Mesendoderm (in vitro differentiated cells): ENCODE data around the gene RNF38.
"Not testable (repeated sequence)": the region's sequence is repeated elsewhere in the genome, so short reads cannot be mapped to it uniquely, and the experiment has no call there.

Experiments
- DNase-seq: peaks from one replicate; pipeline ENCODE4 v3.0.0; 2013
- H2AK5ac ChIP-seq: 2 replicates; pipeline ENCODE4 v1.6.1; 2013; ENCODE audit warnings: low read length, inconsistent platforms
- H2BK120ac ChIP-seq: 2 replicates; pipeline ENCODE4 v1.6.1; 2013; ENCODE audit warnings: low read depth, mild to moderate bottlenecking, low read length, moderate library complexity, mixed read lengths
- H2BK15ac ChIP-seq: replicated peaks from 2 replicates; pipeline ENCODE4 v1.6.1; 2013; ENCODE audit warnings: low read depth, mild to moderate bottlenecking, moderate library complexity
- H2BK5ac ChIP-seq: 2 replicates; pipeline ENCODE4 v1.6.1; 2013; ENCODE audit warnings: low read length, inconsistent platforms
- H3K18ac ChIP-seq: 2 replicates; pipeline ENCODE4 v1.6.1; 2013; ENCODE audit warnings: mild to moderate bottlenecking, low read length, mixed read lengths
- H3K23ac ChIP-seq: one replicate; pipeline ENCODE4 v1.6.1; 2013; ENCODE audit warnings: low read length
- H3K27ac ChIP-seq: 2 replicates; pipeline ENCODE4 v1.5.1; 2013; ENCODE audit warnings: low read depth, mild to moderate bottlenecking, inconsistent platforms, low read length, moderate library complexity
- H3K27me3 ChIP-seq: 2 replicates; pipeline ENCODE4 v1.6.1; 2013; ENCODE audit warnings: low read length, control low read depth, mild to moderate bottlenecking, inconsistent platforms; ENCODE audit not compliant: insufficient read depth, poor library complexity
- H3K36me3 ChIP-seq: 2 replicates; pipeline ENCODE4 v1.6.1; 2013; ENCODE audit warnings: low read length, inconsistent platforms; ENCODE audit not compliant: control insufficient read depth, insufficient read depth
- H3K4ac ChIP-seq: one replicate; pipeline ENCODE4 v1.6.1; 2013; ENCODE audit warnings: low read depth, mild to moderate bottlenecking, low read length, moderate library complexity
- H3K4me1 ChIP-seq: 2 replicates; pipeline ENCODE4 v1.6.1; 2013; ENCODE audit warnings: low read depth, low read length, inconsistent platforms; ENCODE audit not compliant: control insufficient read depth
- H3K4me2 ChIP-seq: 2 replicates; pipeline ENCODE4 v1.6.1; 2013; ENCODE audit warnings: low read length
- H3K4me3 ChIP-seq: 2 replicates; pipeline ENCODE4 v1.5.1; 2013; ENCODE audit warnings: mild to moderate bottlenecking, low read length
- H3K56ac ChIP-seq: one replicate; pipeline ENCODE4 v1.6.1; 2013; ENCODE audit warnings: low read length
- H3K79me1 ChIP-seq: 2 replicates; pipeline ENCODE4 v1.6.1; 2013; ENCODE audit warnings: low read length, inconsistent platforms
- H3K79me2 ChIP-seq: 2 replicates; pipeline ENCODE4 v1.6.1; 2013; ENCODE audit warnings: mild to moderate bottlenecking, low read length; ENCODE audit not compliant: control insufficient read depth, insufficient read depth
- H3K9ac ChIP-seq: 2 replicates; pipeline ENCODE4 v1.6.1; 2013; ENCODE audit warnings: low read length, inconsistent platforms
- H4K5ac ChIP-seq: one replicate; pipeline ENCODE4 v1.6.1; 2013; ENCODE audit warnings: low read length
- H4K8ac ChIP-seq: one replicate; pipeline ENCODE4 v1.6.1; 2013; ENCODE audit warnings: low read depth, mild to moderate bottlenecking, control low read depth, low read length, moderate library complexity
- WGBS: extraction: QIAGEN DNeasy Blood & Tissue Kit; methylation state at CpG from one replicate; pipeline ENCODE4 v1.1.7; 2013; ENCODE audit warnings: low lambda C conversion rate, missing lambda C conversion rate; ENCODE audit not compliant: insufficient coverage; ENCODE audit errors: extremely low coverage; 5-methylcytosine and 5-hydroxymethylcytosine counted together

Gene RNF38

DNA sequence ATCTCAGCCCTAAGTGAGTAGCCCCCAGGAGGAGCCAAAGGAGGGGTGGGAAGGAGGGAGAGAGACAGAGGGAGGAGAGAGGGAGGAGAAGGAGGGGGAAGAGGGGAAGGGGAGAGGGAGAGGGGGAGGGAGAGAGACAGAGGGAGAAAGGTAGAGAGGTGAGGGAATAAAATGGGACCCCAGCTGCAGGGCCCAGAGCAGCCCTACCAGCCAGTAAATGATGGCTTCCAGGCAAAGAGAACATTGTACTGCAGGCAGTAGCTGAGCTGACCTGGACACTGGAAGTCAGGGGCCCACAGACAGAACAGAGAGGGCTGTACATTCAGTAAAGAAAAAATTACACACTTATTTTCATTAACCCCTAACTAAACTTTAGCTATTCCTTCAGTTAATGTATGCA, 84.0 kb downstream of the RNF38 start:
- H3K27ac ChIP-seq = no peak overlapping the region
- no peak overlapping the region for H2BK120ac ChIP-seq
- H3K9ac ChIP-seq = no peak overlapping the region
- H2BK15ac ChIP-seq = no peak overlapping the region
- H3K18ac ChIP-seq = no peak overlapping the region
- peaks cover 4% of the 10 kb centered on the region for H3K4me1 ChIP-seq
- H4K5ac ChIP-seq = no peak overlapping the region
- H2AK5ac ChIP-seq = no peak overlapping the region
- no peak overlapping the region for H3K56ac ChIP-seq
- H3K79me2 ChIP-seq = no peaks in the 10 kb centered on the region
- no peak overlapping the region for H3K4me3 ChIP-seq
- H3K4ac ChIP-seq = no peak overlapping the region
- H3K23ac ChIP-seq = no peak overlapping the region
- no peak overlapping the region for H2BK5ac ChIP-seq
- no peaks in the 10 kb centered on the region for H3K27me3 ChIP-seq
- H3K36me3 ChIP-seq = no peaks in the 10 kb centered on the region
- H3K4me2 ChIP-seq = no peak overlapping the region
- no peak overlapping the region for H4K8ac ChIP-seq
- no peaks in the 10 kb centered on the region for H3K79me1 ChIP-seq
- DNase-seq = no peak

GRCh38 chr9:36315283-36315682, 84.8 kb downstream of the RNF38 start:
- no peak for DNase-seq
- Histone ChIP-seq H2AK5ac (no peak overlapping the region), H3K27ac (no peak overlapping the region), H4K5ac (no peak overlapping the region), H3K23ac (no peak overlapping the region), H3K56ac (no peak overlapping the region), H3K79me1 (no peaks in the 10 kb centered on the region), H3K18ac (no peak overlapping the region), H3K36me3 (no peaks in the 10 kb centered on the region), H4K8ac (no peak overlapping the region), H3K4me1 (peaks cover 4% of the 10 kb centered on the region), H2BK5ac (no peak overlapping the region), H3K79me2 (no peaks in the 10 kb centered on the region), H3K4me3 (no peak overlapping the region), H2BK120ac (no peak overlapping the region), H2BK15ac (no peak overlapping the region), H3K4me2 (no peak overlapping the region), H3K4ac (no peak overlapping the region), H3K27me3 (no peaks in the 10 kb centered on the region), H3K9ac (no peak overlapping the region)
- WGBS = no CpG with 5 or more reads among the region's 3 CpGs

GRCh38 chr9:36314740-36315139, 85.3 kb downstream of the RNF38 start:
- H3K18ac ChIP-seq = no peak overlapping the region
- H3K4me3 ChIP-seq = no peak overlapping the region
- peaks cover 4% of the 10 kb centered on the region for H3K4me1 ChIP-seq
- H2AK5ac ChIP-seq = no peak overlapping the region
- H3K4me2 ChIP-seq = no peak overlapping the region
- no peak overlapping the region for H4K5ac ChIP-seq
- H3K9ac ChIP-seq = no peak overlapping the region
- WGBS = no CpG with 5 or more reads among the region's 2 CpGs
- no peaks in the 10 kb centered on the region for H3K79me1 ChIP-seq
- H3K27me3 ChIP-seq = no peaks in the 10 kb centered on the region
- no peak overlapping the region for H4K8ac ChIP-seq
- no peak overlapping the region for H2BK5ac ChIP-seq
- H3K23ac ChIP-seq = no peak overlapping the region
- H3K4ac ChIP-seq = no peak overlapping the region
- no peak overlapping the region for H3K27ac ChIP-seq
- no peak overlapping the region for H2BK120ac ChIP-seq
- H2BK15ac ChIP-seq = no peak overlapping the region
- H3K56ac ChIP-seq = no peak overlapping the region
- no peaks in the 10 kb centered on the region for H3K36me3 ChIP-seq
- no peaks in the 10 kb centered on the region for H3K79me2 ChIP-seq
- no peak for DNase-seq

DNA sequence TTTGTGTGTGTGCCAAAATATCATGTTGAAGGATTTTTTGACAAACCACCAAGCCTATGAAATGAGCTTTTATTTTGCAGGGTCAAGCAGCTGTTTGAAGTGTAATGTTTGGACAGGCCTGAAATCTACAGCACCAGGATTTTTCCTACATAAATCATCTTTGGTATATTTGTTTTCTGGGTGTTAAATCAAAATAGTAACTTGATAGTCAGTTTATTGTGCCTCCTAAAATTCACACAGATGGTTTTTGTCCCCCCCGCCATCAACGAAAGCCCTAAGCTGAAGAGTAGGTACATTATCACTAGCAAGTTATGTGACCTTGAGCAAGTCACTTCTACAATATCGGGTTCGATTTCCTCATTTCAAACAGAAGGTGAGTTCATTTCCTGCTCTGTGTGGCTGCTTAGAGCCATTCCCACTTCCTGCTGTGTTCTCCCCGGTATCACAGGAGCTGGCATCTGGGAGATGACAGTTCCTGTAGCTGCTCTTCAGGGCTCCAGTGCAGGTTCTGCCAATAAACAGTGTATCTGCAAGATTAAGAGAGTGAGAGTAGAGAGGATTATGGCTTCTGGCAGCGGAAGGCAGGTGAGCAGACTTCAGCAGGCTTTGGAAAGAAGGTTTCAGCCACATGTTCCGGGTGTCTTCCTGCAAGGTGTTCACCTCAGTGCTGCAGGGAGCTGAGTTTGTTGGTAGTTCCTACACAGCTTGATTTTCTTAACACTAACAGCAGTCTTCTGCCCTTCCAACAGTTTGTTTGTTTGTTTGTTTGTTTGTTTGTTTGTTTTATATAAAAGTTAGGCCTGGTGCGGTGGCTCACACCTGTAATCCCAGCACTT, 93.4 kb downstream of the RNF38 start:
- Histone ChIP-seq H3K4me1 (no peaks in the 10 kb centered on the region), H4K8ac (no peak overlapping the region), H3K4me2 (no peak overlapping the region), H3K9ac (no peak overlapping the region), H2BK15ac (no peak overlapping the region), H3K4ac (no peak overlapping the region), H3K79me1 (no peaks in the 10 kb centered on the region), H3K79me2 (no peaks in the 10 kb centered on the region), H2BK5ac (no peak overlapping the region), H3K36me3 (no peaks in the 10 kb centered on the region), H3K18ac (no peak overlapping the region), H4K5ac (no peak overlapping the region), H3K27me3 (no peaks in the 10 kb centered on the region), H2AK5ac (no peak overlapping the region), H3K23ac (no peak overlapping the region), H3K4me3 (no peak overlapping the region), H2BK120ac (no peak overlapping the region), H3K56ac (no peak overlapping the region), H3K27ac (no peak overlapping the region)
- no CpG with 5 or more reads among the region's 8 CpGs for WGBS
- peak; percentile 65 for DNase-seq

- H3K4me1 ChIP-seq, H3K27ac ChIP-seq, H2BK120ac ChIP-seq, H3K27me3 ChIP-seq, H3K4me2 ChIP-seq, H3K79me1 ChIP-seq, H2AK5ac ChIP-seq, H3K79me2 ChIP-seq, H4K5ac ChIP-seq, H3K36me3 ChIP-seq, H3K18ac ChIP-seq, H3K23ac ChIP-seq, H2BK15ac ChIP-seq, H3K56ac ChIP-seq, H3K4me3 ChIP-seq, H2BK5ac ChIP-seq, H4K8ac ChIP-seq, DNase-seq, H3K4ac ChIP-seq, H3K9ac ChIP-seq: not testable (repeated sequence)
- WGBS = no CpG with 5 or more reads among the region's 2 CpGs
Measured at GRCh38 chr9:36304366-36304765, 95.7 kb downstream of the RNF38 start.

- WGBS = no CpG with 5 or more reads among the region's 5 CpGs
- Histone ChIP-seq H4K5ac (no peak overlapping the region), H3K23ac (no peak overlapping the region), H3K27ac (no peak overlapping the region), H3K4me3 (no peak overlapping the region), H3K4ac (no peak overlapping the region), H3K18ac (no peak overlapping the region), H2BK5ac (no peak overlapping the region), H3K4me2 (no peak overlapping the region), H3K56ac (no peak overlapping the region), H3K36me3 (no peaks in the 10 kb centered on the region), H2BK120ac (no peak overlapping the region), H3K9ac (no peak overlapping the region), H3K79me1 (no peaks in the 10 kb centered on the region), H3K27me3 (no peaks in the 10 kb centered on the region), H4K8ac (no peak overlapping the region), H3K79me2 (no peaks in the 10 kb centered on the region), H3K4me1 (no peaks in the 10 kb centered on the region), H2AK5ac (no peak overlapping the region), H2BK15ac (no peak overlapping the region)
- no peak for DNase-seq
Measured at GRCh38 chr9:36301227-36301626, 98.8 kb downstream of the RNF38 start.
